GM12801 (cell line): ENCODE results near the gene FAM89B.

ENCODE experiments used
- TF ChIP-seq, protein P1 (sequence below): IDR thresholded peaks from one replicate; pipeline ENCODE4 v1.5.1; 2011; ENCODE audit warnings: control low read depth; ENCODE audit not compliant: insufficient read length; ENCODE audit errors: extremely low read depth

The FAM89B gene

DNA sequence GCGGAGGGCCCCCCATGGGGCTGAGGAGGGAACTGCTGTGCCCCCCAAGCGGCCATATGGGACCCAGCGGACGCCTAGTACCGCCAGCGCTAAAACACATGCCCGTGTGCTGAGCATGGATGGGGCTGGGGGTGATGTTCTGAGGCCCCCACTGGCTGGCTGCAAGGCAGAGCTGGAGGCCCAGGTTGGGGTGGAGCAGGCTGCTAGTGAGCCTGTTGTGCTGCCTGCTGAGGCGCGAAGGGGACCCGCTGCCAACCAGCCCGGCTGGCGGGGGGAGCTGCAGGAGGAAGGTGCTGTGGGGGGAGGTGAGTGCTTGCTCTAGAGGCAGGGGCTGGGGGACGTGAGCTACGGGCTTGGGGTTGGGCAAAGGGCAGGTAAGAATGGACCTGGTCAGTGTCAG, 46.4 kb downstream of the FAM89B start:
- TF ChIP-seq, protein P1, sequence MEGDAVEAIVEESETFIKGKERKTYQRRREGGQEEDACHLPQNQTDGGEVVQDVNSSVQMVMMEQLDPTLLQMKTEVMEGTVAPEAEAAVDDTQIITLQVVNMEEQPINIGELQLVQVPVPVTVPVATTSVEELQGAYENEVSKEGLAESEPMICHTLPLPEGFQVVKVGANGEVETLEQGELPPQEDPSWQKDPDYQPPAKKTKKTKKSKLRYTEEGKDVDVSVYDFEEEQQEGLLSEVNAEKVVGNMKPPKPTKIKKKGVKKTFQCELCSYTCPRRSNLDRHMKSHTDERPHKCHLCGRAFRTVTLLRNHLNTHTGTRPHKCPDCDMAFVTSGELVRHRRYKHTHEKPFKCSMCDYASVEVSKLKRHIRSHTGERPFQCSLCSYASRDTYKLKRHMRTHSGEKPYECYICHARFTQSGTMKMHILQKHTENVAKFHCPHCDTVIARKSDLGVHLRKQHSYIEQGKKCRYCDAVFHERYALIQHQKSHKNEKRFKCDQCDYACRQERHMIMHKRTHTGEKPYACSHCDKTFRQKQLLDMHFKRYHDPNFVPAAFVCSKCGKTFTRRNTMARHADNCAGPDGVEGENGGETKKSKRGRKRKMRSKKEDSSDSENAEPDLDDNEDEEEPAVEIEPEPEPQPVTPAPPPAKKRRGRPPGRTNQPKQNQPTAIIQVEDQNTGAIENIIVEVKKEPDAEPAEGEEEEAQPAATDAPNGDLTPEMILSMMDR: no peak

DNA sequence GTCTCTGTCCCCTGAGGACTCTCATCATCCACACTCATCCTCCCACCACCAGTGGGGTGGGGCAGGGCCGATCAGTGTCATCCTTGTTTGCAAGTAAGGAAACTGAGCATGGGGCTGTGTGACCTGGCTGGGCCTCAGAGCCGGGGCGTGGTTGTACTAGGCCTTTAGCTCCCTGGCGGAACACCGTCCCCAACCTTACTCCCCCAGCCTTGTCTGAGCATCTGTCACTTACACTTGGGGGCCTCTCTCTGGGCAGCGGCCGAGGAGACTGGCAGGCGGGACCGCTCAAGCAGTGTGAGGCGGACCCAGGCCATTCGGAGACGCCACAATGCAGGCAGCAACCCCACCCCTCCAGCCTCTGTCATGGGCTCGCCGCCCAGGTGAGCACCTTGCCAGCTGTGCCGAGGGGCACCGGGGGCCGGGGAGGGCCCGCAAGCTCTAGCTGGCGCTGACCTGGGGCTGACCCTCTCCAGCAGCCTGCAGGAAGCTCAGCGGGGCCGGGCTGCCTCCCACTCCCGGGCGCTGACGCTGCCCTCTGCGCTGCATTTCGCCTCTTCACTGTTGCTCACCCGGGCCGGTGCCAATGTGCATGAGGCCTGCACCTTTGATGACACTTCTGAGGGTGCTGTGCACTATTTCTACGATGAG, 47.1 kb downstream of the FAM89B start:
- TF ChIP-seq, protein P1: no peak

DNA sequence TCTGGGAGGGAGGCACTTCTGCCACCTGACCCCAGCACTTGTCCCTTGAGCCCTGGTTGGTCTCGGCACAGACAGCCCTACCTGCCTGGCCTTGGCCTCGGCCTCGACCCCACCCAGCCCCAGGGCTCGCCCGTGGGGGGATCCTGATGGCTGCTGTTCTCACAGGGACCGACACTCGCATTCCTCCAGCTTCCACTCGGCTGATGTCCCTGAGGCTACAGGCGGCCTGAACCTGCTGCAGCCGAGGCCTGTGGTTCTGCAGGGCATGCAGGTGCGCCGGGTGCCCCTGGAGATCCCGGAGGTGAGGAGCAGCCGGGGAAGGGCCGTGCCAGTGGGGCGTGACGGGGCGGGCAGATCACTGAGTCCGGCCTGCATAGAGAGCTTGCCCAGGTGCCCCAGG, 48.3 kb downstream of the FAM89B start:
- TF ChIP-seq, protein P1: no peak

DNA sequence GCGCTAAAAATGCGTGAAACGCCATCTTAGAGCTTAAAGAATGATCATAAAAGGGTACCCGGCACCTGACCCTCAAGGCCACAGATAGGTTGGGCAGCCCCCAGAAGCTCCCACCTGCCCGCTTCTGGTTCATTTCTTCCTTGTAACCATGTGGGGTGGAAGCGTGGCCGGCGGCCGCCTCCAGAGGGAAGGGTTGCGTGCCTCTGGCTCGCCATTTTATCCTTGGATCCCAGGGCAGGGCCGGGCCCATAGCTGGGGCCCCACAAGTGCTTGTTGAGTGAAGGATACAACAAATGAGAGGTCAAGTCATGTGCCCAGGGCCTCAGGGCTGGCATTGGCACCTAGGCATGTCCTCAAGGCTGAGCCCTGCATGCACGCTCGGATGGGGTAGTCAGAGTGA, 49.1 kb downstream of the FAM89B start:
- TF ChIP-seq, protein P1: no peak

DNA sequence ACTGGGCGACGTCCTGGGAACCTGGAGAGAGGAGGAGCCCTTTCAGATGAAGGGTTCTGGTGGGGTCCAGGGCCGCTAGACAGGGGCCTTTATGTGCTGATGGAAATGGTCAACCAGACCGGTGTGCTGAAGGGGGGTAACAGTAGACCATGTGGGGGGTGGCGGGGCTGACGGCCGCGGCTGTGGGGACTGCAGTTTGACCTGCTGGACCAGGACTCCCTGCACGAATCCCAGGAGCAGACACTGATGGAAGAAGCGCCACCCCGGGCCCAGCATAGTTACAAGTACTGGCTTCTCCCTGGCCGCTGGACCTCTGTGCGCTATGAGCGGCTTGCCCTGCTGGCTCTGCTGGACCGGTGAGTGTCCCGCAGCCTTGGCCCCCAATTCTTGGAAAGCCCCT, 49.7 kb downstream of the FAM89B start:
- TF ChIP-seq, protein P1: no peak

DNA sequence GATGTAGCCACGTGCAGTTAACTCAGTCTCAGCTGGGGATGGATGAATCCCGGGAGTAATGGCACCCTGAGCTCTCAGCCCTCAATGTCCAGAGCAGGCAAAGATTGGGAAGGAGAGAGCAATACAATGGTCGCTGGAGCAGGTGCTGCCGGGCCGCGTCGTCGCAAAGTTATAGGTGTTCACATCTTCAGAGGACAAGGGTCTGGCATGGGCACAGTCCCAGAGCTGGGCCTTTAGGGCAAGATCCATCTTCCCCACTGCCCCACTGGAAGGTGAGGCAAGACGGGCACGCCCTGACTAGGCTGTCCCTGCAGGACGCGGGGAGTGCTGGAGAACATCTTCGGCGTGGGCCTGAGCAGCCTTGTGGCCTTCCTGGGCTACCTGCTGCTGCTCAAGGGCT, 50.8 kb downstream of the FAM89B start:
- TF ChIP-seq, protein P1: no peak
